Amniotic stem cell (primary cell): ENCODE results near the gene ORMDL3.
"Not testable (repeated sequence)": the region's sequence is repeated elsewhere in the genome, so short reads cannot be mapped to it uniquely, and the experiment has no call there.

ENCODE experiments used
- DNase-seq: peaks from one replicate; lab custom pipeline; 2025; lab: John Stamatoyannopoulos, UW

The ORMDL3 gene

DNA sequence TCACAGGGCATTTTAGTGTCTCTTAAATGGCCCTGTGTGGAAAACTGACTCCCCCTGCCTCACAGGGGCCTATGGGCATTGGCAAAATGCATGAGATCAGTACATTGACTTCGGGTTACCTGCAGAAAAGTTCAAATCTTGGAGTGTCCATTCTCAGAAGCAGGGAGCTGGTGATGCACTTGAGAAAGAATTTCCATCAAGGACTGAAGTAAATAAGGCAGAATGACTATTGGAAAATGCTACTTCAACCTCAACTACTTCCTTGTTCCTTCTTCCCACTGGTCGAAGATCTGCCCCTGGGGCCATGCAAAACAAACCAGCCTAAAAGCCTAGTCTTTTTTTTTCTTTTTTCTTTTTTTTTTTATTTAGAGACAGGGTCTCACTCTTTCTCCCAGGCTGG, 21.6 kb upstream of the ORMDL3 start:
- DNase-seq, result no peak

DNA sequence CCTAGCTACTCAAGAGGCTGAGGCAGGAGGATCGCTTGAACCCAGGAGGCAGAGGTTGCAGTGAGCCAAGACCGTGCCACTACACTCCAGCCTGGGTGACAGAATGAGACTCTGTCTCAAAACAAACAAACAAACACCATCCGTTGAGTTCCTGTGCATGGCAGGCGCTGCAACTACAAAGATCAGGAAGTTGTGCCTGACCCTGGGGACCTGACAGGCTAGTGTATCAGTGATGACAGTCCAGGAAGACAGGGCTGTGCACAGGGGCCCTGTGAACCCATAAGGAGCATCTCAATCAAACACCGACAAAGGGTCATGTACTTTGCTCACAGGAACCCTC, 21.1 kb upstream of the ORMDL3 start:
- DNase-seq, result not testable (repeated sequence)

DNA sequence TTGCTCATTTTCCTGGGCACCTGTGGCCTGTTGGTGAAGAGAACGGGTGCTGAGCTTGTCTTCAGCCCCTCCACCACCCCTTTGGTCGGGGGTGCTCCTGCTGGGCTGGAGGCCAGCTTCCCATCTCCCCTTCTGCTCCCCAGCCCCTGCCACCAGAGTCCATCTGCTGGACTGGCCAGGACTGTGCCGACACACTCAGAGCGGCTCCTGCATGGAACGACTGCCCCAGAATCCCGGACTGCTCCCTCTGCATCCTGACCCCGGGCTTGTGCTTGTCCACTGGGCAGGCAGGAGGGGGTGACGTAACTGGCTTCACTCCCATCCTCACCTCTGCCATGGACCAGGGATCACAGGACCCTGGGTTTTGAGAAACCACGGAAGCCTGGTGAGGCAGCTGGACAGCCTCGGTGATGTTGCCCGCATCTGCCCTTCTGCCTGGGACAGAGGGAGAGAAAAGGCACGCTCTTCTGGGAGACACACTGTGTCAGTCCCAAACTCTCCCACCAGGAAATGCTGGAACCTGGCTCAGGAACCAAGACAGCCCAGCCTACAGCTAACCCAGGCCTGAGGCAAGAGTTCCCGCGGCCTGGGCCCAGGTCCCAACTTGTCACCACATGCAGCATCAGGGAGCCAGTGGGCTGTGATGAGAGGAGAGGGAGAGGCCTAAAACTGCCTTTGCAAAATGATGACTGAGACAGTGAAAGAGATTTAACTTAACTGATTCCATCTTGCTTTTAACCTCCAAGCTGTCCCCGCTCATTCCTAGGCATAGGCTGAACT, 19.3 kb upstream of the ORMDL3 start:
- no peak for DNase-seq

DNA sequence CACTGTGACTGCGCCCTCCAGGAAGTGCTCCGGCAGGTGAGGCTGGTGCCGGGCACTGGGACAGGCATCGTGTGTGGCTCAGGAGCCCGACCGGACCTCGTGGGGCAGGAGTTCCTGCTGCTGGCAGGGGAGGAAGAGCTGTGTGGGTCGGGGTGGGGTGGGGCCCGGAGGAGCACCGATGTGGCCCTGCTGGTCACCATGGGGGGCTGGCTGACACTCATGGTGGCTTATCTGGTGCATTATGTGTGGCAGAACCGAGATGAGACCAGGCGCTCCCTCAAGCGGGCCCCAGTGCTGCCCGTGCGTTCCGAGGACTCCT, 17.0 kb upstream of the ORMDL3 start:
- no peak for DNase-seq

DNA sequence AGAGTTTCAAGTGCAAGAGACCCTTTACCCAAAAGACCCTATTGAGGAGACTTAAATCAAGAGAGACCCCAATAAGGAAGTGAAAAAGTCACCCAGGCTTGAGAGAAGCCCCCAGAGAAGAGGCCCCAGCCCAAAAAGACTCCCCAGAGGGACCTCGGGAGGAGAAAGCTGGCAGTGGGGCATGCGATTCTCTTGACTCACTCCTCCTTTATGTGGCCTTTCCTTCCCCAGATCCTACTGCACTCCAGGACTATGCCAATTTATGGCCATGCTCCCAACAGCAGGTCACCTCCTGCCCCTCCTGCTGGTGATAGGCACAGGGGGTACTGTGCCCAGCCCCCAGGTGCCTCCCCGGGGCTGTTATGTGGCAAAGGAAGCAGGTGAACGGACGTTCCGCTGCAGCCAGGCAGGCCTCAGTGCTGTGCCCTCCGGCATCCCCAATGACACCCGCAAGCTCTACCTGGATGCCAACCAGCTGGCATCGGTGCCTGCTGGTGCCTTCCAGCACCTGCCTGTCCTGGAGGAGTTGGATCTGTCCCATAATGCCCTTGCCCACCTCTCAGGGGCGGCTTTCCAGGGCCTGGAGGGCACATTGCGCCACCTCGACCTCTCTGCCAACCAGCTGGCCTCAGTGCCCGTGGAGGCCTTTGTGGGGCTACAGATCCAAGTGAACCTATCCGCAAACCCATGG, 16.4 kb upstream of the ORMDL3 start:
- no peak for DNase-seq

DNA sequence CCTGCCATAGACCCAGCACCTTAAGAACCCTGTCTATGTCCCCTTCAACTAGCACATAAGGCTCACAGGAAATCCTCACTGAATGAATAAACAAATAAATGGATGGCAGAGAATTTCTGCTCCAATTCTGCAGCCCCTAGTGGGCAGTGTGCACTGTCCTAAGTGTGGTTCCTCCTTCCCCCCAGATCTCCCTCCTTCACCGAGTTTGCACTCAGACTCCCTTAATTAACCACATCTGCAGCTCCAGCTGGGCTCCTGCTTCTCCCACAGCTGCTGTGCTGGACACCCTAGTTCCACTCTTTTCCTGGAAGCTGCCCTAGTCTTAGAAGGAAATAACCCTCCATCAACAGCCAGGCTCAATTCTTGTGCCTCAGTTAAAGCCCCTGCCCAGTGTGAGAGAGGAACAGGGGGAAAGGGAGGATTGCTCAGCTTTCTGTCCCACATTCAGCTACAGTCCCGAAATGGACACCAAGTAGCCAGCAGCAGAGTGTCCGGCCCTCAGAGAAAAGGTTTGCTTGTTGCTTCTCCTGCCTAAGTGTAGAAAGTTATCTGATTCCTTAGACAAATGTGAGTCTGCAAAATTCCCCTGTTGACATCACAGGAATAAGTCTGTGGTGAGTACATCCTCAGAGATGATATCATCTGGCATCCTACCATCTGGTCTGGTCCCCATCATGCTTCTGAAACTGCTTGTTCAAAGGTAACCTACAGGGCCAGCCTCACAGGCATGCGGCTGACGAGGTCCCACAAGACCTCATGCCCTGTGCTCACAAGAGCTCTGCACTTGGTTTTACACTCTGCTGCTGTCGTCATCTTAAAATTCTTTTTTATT, 12.4 kb upstream of the ORMDL3 start:
- peak; percentile 74 for DNase-seq

DNA sequence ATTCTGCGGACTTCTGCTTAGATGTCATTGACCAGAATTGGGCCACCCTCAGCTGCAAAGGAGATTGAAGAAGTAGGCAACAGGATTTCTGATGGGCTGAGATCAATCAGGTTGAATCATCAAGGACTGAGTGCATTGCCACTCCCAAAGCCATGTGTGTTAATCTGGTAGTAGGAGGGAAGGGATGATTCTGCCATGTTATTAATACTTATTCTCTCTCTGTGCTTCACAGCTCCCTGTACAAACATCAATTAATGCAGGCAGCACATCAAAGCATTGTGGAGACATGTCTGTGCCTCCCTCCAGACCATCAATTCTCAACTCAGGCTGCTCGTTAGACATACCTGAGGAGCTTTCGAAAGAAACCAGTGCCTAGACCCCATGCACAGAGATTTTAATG, 11.7 kb upstream of the ORMDL3 start:
- DNase-seq, result no peak

DNA sequence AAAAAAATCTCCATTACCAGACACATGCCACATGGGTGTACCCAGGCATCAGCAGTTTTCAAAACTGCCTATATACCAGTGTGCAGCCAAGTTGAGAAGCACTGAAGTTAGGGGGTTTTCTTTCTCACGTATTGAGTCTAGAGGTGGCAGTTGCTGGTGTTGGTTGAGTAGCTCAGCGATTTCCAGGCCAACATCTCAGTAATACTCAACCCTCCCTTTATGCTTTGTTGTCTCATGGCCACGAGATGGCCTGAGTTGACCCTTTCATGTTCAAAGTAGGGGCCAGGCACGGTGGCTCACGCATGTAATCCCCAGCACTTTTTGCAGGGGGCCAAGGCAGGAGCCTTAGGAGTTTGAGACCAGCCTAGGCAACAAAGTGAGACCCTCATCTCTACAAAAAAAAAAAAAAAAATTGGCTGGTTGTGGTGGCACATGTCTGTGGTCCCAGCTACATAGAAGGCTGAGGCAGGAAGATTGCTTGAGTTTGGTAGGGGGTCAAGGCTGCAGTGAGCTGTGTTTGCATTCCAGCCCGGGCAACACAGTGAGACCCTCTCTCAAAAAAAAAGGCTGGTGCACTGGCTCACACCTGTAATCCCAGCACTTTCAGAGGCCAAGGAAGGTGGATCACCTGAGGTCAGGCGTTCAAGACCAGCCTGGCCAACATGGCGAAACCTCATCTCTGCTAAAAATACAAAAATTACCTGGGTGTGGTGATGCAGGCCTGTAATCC, 10.9 kb upstream of the ORMDL3 start:
- no peak for DNase-seq

DNA sequence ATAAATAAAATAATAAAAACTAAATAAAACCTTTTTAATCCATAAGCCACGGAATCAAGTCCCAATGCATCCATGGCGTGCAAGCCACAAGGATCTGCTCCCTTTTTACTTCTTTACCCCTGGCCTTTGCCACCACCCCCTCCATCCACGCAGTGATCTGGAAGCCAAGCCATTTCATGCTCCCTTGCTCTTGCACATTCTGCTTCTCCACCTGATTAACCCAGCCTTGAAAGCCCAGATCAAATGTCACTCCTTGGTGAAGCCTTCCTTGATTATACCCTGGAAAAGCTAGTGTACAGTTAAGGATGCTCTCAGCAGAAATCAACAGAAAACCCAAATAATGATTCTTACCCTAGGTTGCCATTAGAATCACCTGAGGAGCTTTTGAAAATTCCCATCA, 10.0 kb upstream of the ORMDL3 start:
- no peak for DNase-seq

DNA sequence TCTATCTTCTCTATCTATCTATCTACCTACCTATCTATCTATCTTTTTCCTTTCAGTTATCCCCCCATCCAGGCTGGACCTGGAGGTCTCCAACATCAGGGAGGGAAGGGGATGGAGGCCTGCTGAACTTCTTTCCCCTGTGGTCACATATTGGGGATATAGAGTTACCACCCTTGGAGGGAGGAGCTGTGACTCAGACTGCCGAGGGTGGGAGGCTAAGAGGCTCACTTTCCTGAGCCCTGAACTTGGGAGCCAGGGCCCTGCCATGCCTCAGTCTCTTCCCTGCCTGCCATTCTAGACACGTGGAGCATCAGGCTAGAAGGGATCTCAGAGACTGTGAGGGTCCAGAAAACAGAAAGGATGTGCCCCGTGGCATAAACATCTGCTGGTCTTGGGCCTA, 8.5 kb upstream of the ORMDL3 start:
- no peak for DNase-seq

DNA sequence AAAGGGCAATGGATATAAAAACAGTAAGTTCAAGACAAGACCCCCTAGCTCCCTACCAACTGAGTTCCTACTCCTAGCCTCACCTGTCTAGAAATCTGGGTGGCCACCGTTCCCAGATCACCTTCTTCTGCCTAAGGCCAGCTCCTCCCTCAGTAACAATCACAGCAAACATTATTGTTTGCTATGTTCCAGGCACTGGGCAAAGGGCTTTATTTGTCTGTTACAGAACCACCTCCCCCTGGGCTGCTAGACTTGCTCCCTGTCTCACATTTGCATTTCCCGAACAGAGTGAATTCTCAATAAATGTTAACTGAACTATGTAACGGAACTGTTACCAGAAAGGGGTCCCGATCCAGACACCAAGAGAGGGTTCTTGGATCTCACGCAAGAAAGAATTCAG, 6.9 kb upstream of the ORMDL3 start:
- DNase-seq, result no peak

DNA sequence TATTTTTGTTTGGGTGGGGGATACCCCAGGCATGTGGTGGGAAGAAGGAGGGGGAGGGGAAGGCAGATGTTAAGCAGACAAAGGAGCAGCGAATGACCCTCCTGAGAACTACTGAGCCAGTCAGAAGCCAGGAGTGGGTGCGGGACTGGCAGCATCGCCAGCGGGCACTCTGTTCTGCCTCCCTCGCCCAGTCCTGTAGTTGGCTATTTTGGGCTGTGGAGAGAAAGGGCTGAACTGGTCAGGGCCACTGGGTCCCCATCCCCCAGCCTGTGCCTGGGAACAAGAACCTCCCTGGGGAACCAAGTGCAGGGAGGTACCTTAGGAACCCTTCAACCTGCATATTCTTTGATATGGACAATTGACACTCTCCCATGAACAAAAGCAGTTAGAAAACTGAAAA, 6.5 kb upstream of the ORMDL3 start:
- DNase-seq, result no peak

DNA sequence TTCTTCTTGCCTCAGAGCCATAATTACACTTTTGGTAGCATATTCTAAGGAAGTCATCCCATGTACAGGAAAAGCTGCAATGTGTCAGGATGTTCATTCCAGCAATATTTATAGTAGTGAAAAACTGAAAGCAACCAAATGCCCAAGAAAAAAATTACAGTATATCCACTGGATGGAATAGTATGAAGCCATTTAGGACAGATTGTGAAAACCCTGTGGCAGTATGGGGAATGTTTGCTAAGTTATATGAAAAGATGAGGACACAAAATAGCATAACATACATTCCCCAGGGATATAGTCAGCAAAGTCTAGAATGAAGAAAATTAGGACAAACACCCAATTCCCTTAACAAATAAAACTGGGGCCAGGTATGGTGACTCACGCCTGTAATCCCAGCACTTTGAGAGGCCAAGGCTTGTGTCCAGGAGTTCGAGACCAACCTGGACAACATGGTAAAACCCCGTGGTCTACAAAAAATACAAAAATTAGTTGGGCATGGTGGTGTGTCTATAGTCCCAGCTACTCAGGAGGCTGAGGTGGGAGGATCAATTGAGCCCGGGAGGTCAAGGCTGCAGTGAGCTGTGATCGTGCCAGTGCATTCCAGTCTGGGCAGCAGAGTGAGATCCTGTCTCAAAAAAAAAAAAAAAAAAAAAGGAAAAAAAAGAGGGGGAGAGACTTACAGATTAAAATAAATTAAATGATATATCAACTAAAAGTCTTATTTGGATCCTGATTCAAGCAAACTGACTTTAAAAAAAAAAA, 2.4 kb upstream of the ORMDL3 start:
- peak; percentile 22 for DNase-seq

DNA sequence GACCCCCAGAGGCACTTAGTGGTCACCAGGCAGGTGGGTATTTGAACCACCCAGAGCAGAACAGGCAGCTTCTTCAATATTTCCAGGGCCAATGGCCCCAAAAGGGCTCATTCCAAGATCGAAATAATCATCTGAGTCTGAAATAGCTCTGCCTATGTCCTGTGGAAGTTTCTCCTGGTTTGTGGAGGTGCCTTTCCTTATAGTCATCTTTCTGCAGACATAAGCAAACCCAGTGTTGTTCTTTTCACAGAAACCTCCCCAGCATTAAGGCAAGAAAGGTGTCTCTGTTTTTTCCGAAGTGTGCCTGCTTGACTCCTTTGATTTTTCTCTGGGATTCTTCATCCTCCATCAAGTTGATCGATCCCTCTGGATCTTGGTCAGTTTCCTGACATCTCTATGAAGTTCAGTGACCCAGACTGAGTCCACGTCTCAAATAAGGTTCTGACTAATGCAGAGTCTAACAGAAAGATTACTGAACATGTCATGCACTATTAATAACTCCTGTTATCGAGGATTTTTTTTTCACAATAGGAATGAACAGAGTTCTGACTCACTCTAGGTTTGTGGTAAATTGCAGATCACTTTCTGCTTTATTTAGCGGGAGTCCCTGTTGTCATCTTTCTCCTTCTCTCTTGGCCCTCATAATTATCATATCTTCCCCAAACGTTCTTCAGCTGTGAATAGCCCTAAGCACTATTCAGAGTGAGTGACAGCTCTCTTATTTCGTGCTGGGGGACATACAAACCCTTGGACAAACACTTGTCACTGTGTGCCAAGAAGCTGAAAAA, 1.7 kb upstream of the ORMDL3 start:
- DNase-seq, result peak; percentile 49

DNA sequence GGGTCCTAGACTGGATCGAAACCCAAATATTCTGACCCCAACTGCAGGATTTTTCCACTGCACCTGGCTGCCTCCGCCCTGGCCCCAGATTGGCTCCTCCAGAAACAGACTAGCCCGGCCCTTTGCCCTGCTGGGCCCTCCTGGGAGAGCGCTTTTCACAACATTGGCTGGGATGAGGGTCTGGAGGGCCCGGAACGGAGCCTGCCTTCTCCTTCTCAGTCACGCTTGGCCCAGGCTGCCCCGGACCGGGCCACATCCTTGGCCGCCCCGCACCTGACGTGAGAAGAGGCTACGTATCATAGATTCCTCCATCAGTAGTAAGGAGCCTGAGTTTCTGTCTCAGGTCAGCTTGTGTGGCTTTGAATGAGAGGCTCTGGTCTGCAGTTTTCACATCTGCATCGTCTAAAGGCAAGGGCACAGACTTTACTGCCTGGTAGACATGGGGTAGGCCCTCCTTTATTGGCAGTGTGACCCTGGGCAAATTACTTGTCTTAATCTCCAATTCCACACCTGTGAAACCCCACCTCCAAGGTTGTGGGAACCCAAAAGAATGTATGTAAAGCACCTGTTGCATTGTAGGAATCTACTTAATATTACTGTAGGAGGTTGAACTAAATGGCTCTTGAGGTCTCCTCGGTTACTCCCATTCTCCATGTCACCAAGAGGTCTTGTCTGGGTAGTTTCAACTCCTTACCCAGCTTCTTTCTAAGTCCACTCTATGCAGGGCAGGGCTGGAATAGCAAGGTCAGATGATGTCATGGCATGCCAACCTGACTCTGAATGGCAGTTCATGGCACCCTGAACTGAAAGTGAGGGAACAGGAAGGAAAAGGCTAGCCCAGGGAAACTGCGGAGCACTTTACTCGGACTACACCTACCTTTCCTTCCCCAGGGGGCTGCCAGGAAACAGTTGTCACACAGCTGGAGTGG, 792 bp upstream of the ORMDL3 start:
- no peak for DNase-seq

DNA sequence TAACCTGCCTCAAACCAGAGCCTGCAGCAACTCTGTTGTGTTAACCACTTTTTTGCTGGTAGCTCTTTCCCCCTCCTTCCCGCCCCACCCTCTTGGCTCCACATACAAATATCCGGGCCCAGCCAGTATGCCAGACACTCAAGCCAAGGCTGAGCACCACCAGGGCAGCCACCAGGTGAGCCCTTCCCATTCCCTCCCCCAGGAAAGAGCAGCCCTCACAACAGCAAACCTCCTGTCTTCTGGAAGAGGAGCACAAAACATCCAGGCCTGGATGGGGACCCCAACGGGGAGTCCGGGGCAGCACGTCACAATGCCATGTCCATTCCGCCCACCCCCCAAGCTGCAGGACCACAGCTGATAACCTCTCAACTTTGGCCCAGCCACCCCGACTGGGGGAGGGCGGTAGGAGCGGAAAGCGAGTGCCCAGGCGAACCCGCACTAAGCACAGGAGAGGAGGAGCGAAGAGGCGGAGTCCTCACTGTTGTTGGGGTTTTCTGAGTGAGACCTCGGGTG, 757 bp downstream of the ORMDL3 start:
- peak; percentile 5 for DNase-seq

DNA sequence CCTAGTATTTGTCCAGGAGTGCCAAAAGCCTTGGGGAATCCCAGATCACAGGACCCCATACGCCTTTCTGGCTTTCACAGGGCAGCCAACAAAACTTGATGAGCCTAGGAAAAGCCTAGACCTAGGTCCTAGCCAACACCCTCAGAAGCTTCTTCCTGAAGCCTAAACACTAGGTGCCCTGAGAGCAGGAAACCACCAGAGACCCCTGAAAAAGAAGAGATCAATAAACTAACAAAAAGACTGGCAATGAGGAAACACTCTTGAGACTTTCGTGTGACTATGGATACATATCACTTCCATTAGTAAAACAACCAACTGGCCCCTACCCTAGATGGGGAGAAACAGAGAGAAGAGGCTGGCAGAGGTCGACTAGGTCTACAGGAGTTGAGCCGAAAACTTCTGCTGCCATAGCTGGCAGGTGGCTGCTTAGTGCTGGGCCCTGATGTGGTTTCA, 1.2 kb downstream of the ORMDL3 start:
- DNase-seq, result no peak

DNA sequence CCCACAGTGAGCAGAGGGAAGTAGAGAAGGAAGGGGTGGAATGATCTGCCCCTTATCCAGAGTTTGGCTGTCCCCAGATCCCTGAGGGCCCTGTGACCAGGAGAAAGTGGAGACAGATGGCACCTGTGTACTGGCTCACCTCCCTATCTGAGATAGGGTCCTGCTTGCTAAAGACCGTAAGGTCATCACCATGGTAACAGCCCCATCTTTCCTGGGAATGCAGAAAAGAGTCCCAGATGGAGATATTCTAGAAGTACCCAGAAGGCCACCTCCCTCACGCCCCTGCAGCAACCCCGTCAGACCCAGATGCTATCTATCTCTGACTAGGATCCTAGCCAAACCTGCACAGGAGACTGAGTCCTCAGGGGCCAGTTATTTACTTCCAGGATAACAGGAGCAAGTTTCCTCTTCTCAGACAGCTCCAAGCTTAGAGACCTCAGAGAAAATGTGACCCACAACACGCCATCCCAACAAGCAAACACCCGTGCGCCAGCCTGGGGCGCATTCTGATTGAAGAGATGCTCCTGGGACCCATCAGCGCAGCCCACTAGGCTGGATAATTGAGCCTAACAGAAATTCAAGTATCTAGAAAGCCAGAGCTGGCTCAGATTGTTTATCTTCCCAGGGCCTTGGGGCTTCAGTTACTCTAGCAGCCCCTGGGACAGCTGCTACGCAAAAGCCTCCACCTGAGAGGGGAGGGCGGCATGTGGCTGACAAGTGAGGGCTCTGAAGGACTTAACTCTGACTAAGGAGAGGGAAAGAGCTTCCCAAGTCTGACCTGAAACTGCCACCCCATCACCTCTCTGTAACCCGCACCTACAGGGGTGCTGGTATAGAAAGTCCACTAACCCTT, 1.9 kb downstream of the ORMDL3 start:
- DNase-seq, result no peak

DNA sequence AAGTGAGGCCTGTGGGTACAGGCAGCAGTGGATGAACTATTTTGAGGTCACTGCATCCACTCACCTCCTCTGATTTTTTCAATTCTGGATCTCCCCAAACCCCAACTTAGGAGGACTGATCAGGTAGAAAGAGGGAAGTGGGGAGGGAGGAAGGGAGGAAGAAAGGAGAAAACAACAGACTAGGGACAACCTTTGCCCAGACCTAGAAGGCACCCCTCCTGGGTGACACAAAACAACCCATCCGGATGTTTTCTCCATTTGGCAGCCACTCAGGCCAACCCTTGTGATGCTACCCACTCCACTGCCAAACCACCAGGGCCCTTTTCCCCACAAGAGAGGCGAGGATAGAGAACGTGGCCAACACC, 2.7 kb downstream of the ORMDL3 start:
- DNase-seq, result no peak
